Trophoblast cell (in vitro differentiated cells and primary cell): ENCODE data around the gene TH.
A peak's percentile ranks its signal among the peaks of the same experiment; 100 is the strongest.

ENCODE experiments used
- DNase-seq, 2 donors: peaks; one replicate each; pipeline ENCODE4 v3.0.0-alpha.2; 2016
- H2AFZ ChIP-seq: 2 replicates; pipeline ENCODE4 v1.6.1; 2013; ENCODE audit warnings: low read length, moderate library complexity, mild to moderate bottlenecking; ENCODE audit not compliant: insufficient read depth, poor library complexity
- H2AK5ac ChIP-seq: 2 replicates; pipeline ENCODE4 v1.6.1; 2013; ENCODE audit warnings: mild to moderate bottlenecking, low read length
- H2BK120ac ChIP-seq: 2 replicates; pipeline ENCODE4 v1.6.1; 2013; ENCODE audit warnings: low read length, mild to moderate bottlenecking, moderate library complexity; ENCODE audit not compliant: insufficient read depth, poor library complexity
- H2BK12ac ChIP-seq: 2 replicates; pipeline ENCODE4 v1.6.1; 2013; ENCODE audit warnings: mild to moderate bottlenecking, low read length, moderate library complexity
- H2BK5ac ChIP-seq: 2 replicates; pipeline ENCODE4 v1.6.1; 2013; ENCODE audit warnings: low read length, low read depth, moderate library complexity, mild to moderate bottlenecking; ENCODE audit not compliant: poor library complexity
- H3K14ac ChIP-seq: 2 replicates; pipeline ENCODE4 v1.6.1; 2013; ENCODE audit warnings: mild to moderate bottlenecking, low read length
- H3K18ac ChIP-seq: 2 replicates; pipeline ENCODE4 v1.6.1; 2013; ENCODE audit warnings: mild to moderate bottlenecking, low read length
- H3K23ac ChIP-seq: 2 replicates; pipeline ENCODE4 v1.6.1; 2013; ENCODE audit warnings: low read length
- H3K27ac ChIP-seq: 2 replicates; pipeline ENCODE4 v1.5.1; 2013; ENCODE audit warnings: low read depth, mild to moderate bottlenecking, inconsistent platforms, low read length, moderate library complexity
- H3K27me3 ChIP-seq: 2 replicates; pipeline ENCODE4 v1.6.1; 2013; ENCODE audit warnings: inconsistent platforms, mild to moderate bottlenecking, low read length, moderate library complexity; ENCODE audit not compliant: insufficient read depth
- H3K36me3 ChIP-seq, 2 experiments: 1 replicate in 1 of 2; 2 replicates in 1 of 2; pipeline ENCODE4 v1.6.1; 2013; ENCODE audit warnings: low read length in 2 of 2, mild to moderate bottlenecking in 2 of 2, moderate library complexity in 1 of 2; ENCODE audit not compliant: insufficient read depth in 2 of 2, control insufficient read depth in 1 of 2
- H3K4ac ChIP-seq: 2 replicates; pipeline ENCODE4 v1.6.1; 2013; ENCODE audit warnings: low read depth, mild to moderate bottlenecking, low read length, moderate library complexity
- H3K4me1 ChIP-seq, 2 experiments: 1 replicate in 1 of 2; 2 replicates in 1 of 2; pipeline ENCODE4 v1.6.1; 2013; ENCODE audit warnings: low read length in 2 of 2, mild to moderate bottlenecking in 2 of 2, moderate library complexity in 1 of 2; ENCODE audit not compliant: insufficient read depth in 2 of 2, control insufficient read depth in 1 of 2
- H3K4me2 ChIP-seq: 2 replicates; pipeline ENCODE4 v1.6.1; 2013; ENCODE audit warnings: inconsistent platforms, mild to moderate bottlenecking, low read length, moderate library complexity
- H3K4me3 ChIP-seq: 2 replicates; pipeline ENCODE4 v1.5.1; 2013; ENCODE audit warnings: mild to moderate bottlenecking, low read depth, low read length, inconsistent platforms
- H3K79me1 ChIP-seq: one replicate; pipeline ENCODE4 v1.6.1; 2013; ENCODE audit warnings: low read length
- H3K79me2 ChIP-seq: 2 replicates; pipeline ENCODE4 v1.6.1; 2013; ENCODE audit warnings: low read length, mild to moderate bottlenecking; ENCODE audit not compliant: control insufficient read depth, insufficient read depth, poor library complexity
- H3K9ac ChIP-seq: 2 replicates; pipeline ENCODE4 v1.6.1; 2013; ENCODE audit warnings: mild to moderate bottlenecking, low read length
- H3K9me3 ChIP-seq: 2 replicates; pipeline ENCODE4 v1.6.1; 2013; ENCODE audit warnings: low read depth, mild to moderate bottlenecking, control low read depth, inconsistent platforms, low read length; ENCODE audit not compliant: insufficient read depth
- H4K12ac ChIP-seq: 2 replicates; pipeline ENCODE4 v1.6.1; 2013; ENCODE audit warnings: low read depth, mild to moderate bottlenecking, low read length, moderate library complexity
- H4K8ac ChIP-seq: 2 replicates; pipeline ENCODE4 v1.6.1; 2013; ENCODE audit warnings: low read depth, mild to moderate bottlenecking, low read length, moderate library complexity
- H4K91ac ChIP-seq: one replicate; pipeline ENCODE4 v1.6.1; 2013; ENCODE audit warnings: low read depth, mild to moderate bottlenecking, low read length, moderate library complexity
- WGBS: extraction: QIAGEN DNeasy Blood & Tissue Kit; methylation state at CpG from one replicate; pipeline ENCODE4 v1.1.7; 2013; ENCODE audit warnings: missing lambda C conversion rate; ENCODE audit not compliant: insufficient read length, insufficient coverage; ENCODE audit errors: extremely low coverage; 5-methylcytosine and 5-hydroxymethylcytosine counted together

Gene TH

GRCh38 chr11:2157294-2158040, 14.1 kb downstream of the TH start:
- no CpG with 5 or more reads among the region's 18 CpGs for WGBS

GRCh38 chr11:2156416-2157182, 15.0 kb downstream of the TH start:
- Histone ChIP-seq H3K4me3 (no peak overlapping the region), H4K12ac (no peak overlapping the region), H3K9me3 (no peaks in the 10 kb centered on the region), H3K9ac (no peak overlapping the region), H3K27me3 (no peaks in the 10 kb centered on the region), H3K4me1 (no peaks in the 10 kb centered on the region), H2AK5ac (no peak overlapping the region), H3K4me2 (no peak overlapping the region), H3K79me2 (no peaks in the 10 kb centered on the region), H4K8ac (no peak overlapping the region), H3K4ac (no peak overlapping the region), H2AFZ (no peak overlapping the region), H2BK5ac (no peak overlapping the region), H3K36me3 (no peaks in the 10 kb centered on the region), H2BK120ac (no peak overlapping the region), H3K14ac (no peak overlapping the region), H2BK12ac (no peak overlapping the region), H3K27ac (no peak overlapping the region), H4K91ac (no peak overlapping the region), H3K23ac (no peak overlapping the region), H3K18ac (no peak overlapping the region), H3K79me1 (no peaks in the 10 kb centered on the region)
- no CpG with 5 or more reads among the region's 19 CpGs for WGBS
- peak; percentile 63 to 87 for DNase-seq

More at GRCh38 chr11:2157294-2158040, 14.1 kb downstream of the TH start:
- Histone ChIP-seq H2AK5ac (no peak overlapping the region), H3K23ac (no peak overlapping the region), H3K4ac (no peak overlapping the region), H3K4me2 (no peak overlapping the region), H3K79me2 (no peaks in the 10 kb centered on the region), H3K4me3 (no peak overlapping the region), H2BK12ac (no peak overlapping the region), H3K9ac (no peak overlapping the region), H4K8ac (no peak overlapping the region), H3K9me3 (no peaks in the 10 kb centered on the region), H3K4me1 (no peaks in the 10 kb centered on the region), H4K12ac (no peak overlapping the region), H3K79me1 (no peaks in the 10 kb centered on the region), H3K18ac (no peak overlapping the region), H2BK120ac (no peak overlapping the region), H2AFZ (no peak overlapping the region), H3K27ac (no peak overlapping the region), H3K14ac (no peak overlapping the region), H3K27me3 (no peaks in the 10 kb centered on the region), H3K36me3 (no peaks in the 10 kb centered on the region), H4K91ac (no peak overlapping the region), H2BK5ac (no peak overlapping the region)
- no peak for DNase-seq

GRCh38 chr11:2155511-2155910, 16.1 kb downstream of the TH start:
- H3K9me3 ChIP-seq = no peaks in the 10 kb centered on the region
- no peak overlapping the region for H2BK12ac ChIP-seq
- H3K27ac ChIP-seq = no peak overlapping the region
- H3K79me1 ChIP-seq = peaks cover 2% of the 10 kb centered on the region
- no peaks in the 10 kb centered on the region for H3K79me2 ChIP-seq
- WGBS = no CpG with 5 or more reads among the region's 29 CpGs
- no peak overlapping the region for H2AK5ac ChIP-seq
- no peak overlapping the region for H3K23ac ChIP-seq
- no peak for DNase-seq
- no peak overlapping the region for H3K4me3 ChIP-seq
- no peak overlapping the region for H3K18ac ChIP-seq
- no peaks in the 10 kb centered on the region for H3K27me3 ChIP-seq
- H3K36me3 ChIP-seq = no peaks in the 10 kb centered on the region
- no peaks in the 10 kb centered on the region for H3K4me1 ChIP-seq
- no peak overlapping the region for H3K4me2 ChIP-seq
- no peak overlapping the region for H4K91ac ChIP-seq
- H3K4ac ChIP-seq = no peak overlapping the region
- no peak overlapping the region for H2BK120ac ChIP-seq
- H4K12ac ChIP-seq = no peak overlapping the region
- no peak overlapping the region for H4K8ac ChIP-seq
- no peak overlapping the region for H2BK5ac ChIP-seq
- no peak overlapping the region for H2AFZ ChIP-seq
- H3K14ac ChIP-seq = no peak overlapping the region
- no peak overlapping the region for H3K9ac ChIP-seq

- H3K4ac ChIP-seq = no peak overlapping the region
- no peak overlapping the region for H2BK5ac ChIP-seq
- no peak overlapping the region for H4K12ac ChIP-seq
- H2BK120ac ChIP-seq = no peak overlapping the region
- H3K27ac ChIP-seq = no peak overlapping the region
- no peak for DNase-seq
- H2AFZ ChIP-seq = no peak overlapping the region
- no peak overlapping the region for H3K4me2 ChIP-seq
- H3K9me3 ChIP-seq = no peaks in the 10 kb centered on the region
- no peaks in the 10 kb centered on the region for H3K36me3 ChIP-seq
- H2AK5ac ChIP-seq = no peak overlapping the region
- H3K27me3 ChIP-seq = no peaks in the 10 kb centered on the region
- H3K18ac ChIP-seq = no peak overlapping the region
- H4K91ac ChIP-seq = no peak overlapping the region
- H3K9ac ChIP-seq = no peak overlapping the region
- H3K4me3 ChIP-seq = no peak overlapping the region
- H4K8ac ChIP-seq = no peak overlapping the region
- no CpG with 5 or more reads among the region's 17 CpGs for WGBS
- no peak overlapping the region for H3K14ac ChIP-seq
- H3K79me1 ChIP-seq = peaks cover 2% of the 10 kb centered on the region
- no peak overlapping the region for H2BK12ac ChIP-seq
- no peaks in the 10 kb centered on the region for H3K4me1 ChIP-seq
- no peak overlapping the region for H3K23ac ChIP-seq
- no peaks in the 10 kb centered on the region for H3K79me2 ChIP-seq
Observed at GRCh38 chr11:2154889-2155288, 16.7 kb downstream of the TH start.
